ENCODE data around the gene GPER1. TPM values are rescaled to one million over a fixed set of nuclear protein-coding genes. Genes with fewer than 3 reads are reported as not detected.
A peak's percentile ranks its signal among the peaks of the same experiment; 100 is the strongest.

Gene GPER1
- total RNA-seq, 2 experiments from 2014 or later = 34.9 to 75.9 TPM

DNA sequence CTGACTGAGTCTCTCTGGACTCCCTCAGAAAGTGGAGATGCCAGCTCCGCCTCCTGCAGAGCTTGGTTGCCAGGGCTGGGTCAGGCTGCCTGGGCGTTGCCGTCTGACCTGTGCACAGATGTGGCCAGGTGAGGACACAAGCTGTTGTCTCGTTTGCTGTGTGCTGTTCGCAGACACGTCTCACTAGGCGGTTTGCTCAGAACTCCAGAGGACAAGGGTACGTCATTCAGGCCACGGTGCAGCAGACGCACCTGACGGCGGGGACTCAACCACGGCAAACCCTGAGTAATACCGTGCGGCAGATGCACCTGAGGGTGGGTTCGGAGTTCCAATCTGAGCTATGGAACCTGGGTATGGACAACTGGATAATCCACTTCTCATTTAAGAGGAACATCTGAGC is 11.7 kb downstream of the GPER1 start:
- Histone ChIP-seq H3K79me2 (ENCODE audit: insufficient read depth, low read depth, low read length) (no peaks in the 10 kb centered on the region), H3K36me3 (ENCODE audit: insufficient read depth, low read length) (peaks cover 17% of the 10 kb centered on the region), H3K27ac (ENCODE audit: low read depth, low read length, poor library complexity, severe bottlenecking) (peak overlapping the region; percentile 65), H3K9me3 (ENCODE audit: low read length) (no peaks in the 10 kb centered on the region), H3K4me2 (ENCODE audit: low read length) (peak overlapping the region; percentile 35; the same call in 1 of the 2 replicates), H3K4me1 (ENCODE audit: insufficient read depth, low read length, poor library complexity, severe bottlenecking) (peaks cover 30% of the 10 kb centered on the region), H3K9me2 (ENCODE audit: insufficient read depth, low read length) (no peaks in the 10 kb centered on the region), H4K20me1 (ENCODE audit: insufficient read depth, low read length) (no peaks in the 10 kb centered on the region), H3K4me3 (ENCODE audit: low read depth, low read length, poor library complexity, severe bottlenecking) (peak overlapping the region; percentile 34), H2AFZ (ENCODE audit: low read length) (no peak overlapping the region)
- BruUV-seq (replicated peaks) = no TSS peak
- POLR2A ChIA-PET = interaction anchor here (0.8 to 1.3 kb wide), 3 partner anchors 14 to 107 kb away, joined by 3 to 5 read pairs (median 3); no protein-coding TSS in a partner anchor
- CTCF ChIA-PET (ENCODE audit: unreplicated experiment) = interaction anchor here (0.6 kb wide), 1 partner anchor 126 kb away, joined by 3 read pairs; no protein-coding TSS in a partner anchor
- intact Hi-C loops (cut with micrococcal nuclease; ENCODE audit: unreplicated experiment) = no loop called here
- no peak for DNase-seq (ENCODE audit: low spot score)
- TF ChIP-seq, protein P1, sequence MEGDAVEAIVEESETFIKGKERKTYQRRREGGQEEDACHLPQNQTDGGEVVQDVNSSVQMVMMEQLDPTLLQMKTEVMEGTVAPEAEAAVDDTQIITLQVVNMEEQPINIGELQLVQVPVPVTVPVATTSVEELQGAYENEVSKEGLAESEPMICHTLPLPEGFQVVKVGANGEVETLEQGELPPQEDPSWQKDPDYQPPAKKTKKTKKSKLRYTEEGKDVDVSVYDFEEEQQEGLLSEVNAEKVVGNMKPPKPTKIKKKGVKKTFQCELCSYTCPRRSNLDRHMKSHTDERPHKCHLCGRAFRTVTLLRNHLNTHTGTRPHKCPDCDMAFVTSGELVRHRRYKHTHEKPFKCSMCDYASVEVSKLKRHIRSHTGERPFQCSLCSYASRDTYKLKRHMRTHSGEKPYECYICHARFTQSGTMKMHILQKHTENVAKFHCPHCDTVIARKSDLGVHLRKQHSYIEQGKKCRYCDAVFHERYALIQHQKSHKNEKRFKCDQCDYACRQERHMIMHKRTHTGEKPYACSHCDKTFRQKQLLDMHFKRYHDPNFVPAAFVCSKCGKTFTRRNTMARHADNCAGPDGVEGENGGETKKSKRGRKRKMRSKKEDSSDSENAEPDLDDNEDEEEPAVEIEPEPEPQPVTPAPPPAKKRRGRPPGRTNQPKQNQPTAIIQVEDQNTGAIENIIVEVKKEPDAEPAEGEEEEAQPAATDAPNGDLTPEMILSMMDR (conservative IDR thresholded peaks at IDR 0.05; ENCODE audit: low read length) = no peak
- no peak for TF ChIP-seq EZH2phosphoT487 (IDR thresholded peaks at IDR 0.05; ENCODE audit: borderline replicate concordance, low read depth, low read length)

DNA sequence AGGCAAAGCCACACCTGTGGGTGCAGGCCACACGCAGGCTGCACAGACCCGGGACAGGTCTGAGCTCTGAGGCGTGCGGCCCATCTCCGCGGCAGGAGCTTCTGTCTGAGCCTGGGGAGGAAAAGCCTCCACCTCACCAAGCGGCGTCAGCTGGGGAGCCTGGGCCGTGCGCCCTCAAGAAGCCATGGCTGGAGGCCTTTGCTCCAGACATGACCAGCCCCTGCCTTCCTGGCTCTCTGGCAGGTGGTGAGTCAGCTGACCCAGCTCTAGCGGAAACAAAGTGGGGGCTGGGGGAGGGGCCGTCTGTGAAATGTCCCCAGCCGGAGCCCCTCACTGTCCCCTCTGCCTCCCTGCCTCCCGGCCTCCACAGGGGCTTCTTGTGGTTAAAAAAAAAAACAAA is 12.5 kb downstream of the GPER1 start:
- H3K9me3 ChIP-seq (ENCODE audit: low read length) = no peaks in the 10 kb centered on the region
- no peak overlapping the region for H3K27ac ChIP-seq (ENCODE audit: low read depth, low read length, poor library complexity, severe bottlenecking)
- ChIA-PET CTCF (ENCODE audit: unreplicated experiment) (no interaction called here), POLR2A (interaction anchor here (1.3 kb wide), 1 partner anchor 15 kb away, joined by 5 read pairs; no protein-coding TSS in a partner anchor)
- BruUV-seq (replicated peaks) = no TSS peak
- no peaks in the 10 kb centered on the region for H4K20me1 ChIP-seq (ENCODE audit: insufficient read depth, low read length)
- no peak overlapping the region for H2AFZ ChIP-seq (ENCODE audit: low read length)
- peaks cover 12% of the 10 kb centered on the region for H3K36me3 ChIP-seq (ENCODE audit: insufficient read depth, low read length)
- H3K4me3 ChIP-seq (ENCODE audit: low read depth, low read length, poor library complexity, severe bottlenecking) = no peak overlapping the region
- no peaks in the 10 kb centered on the region for H3K9me2 ChIP-seq (ENCODE audit: insufficient read depth, low read length)
- H3K79me2 ChIP-seq (ENCODE audit: insufficient read depth, low read depth, low read length) = no peaks in the 10 kb centered on the region
- TF ChIP-seq, protein P1 (conservative IDR thresholded peaks at IDR 0.05; ENCODE audit: low read length) = no peak
- TF ChIP-seq EZH2phosphoT487 (IDR thresholded peaks at IDR 0.05; ENCODE audit: borderline replicate concordance, low read depth, low read length) = no peak
- peaks cover 36% of the 10 kb centered on the region for H3K4me1 ChIP-seq (ENCODE audit: insufficient read depth, low read length, poor library complexity, severe bottlenecking)
- no peak overlapping the region for H3K4me2 ChIP-seq (ENCODE audit: low read length)
- DNase-seq (ENCODE audit: low spot score) = no peak
- intact Hi-C loops (cut with micrococcal nuclease; ENCODE audit: unreplicated experiment) = no loop called here

DNA sequence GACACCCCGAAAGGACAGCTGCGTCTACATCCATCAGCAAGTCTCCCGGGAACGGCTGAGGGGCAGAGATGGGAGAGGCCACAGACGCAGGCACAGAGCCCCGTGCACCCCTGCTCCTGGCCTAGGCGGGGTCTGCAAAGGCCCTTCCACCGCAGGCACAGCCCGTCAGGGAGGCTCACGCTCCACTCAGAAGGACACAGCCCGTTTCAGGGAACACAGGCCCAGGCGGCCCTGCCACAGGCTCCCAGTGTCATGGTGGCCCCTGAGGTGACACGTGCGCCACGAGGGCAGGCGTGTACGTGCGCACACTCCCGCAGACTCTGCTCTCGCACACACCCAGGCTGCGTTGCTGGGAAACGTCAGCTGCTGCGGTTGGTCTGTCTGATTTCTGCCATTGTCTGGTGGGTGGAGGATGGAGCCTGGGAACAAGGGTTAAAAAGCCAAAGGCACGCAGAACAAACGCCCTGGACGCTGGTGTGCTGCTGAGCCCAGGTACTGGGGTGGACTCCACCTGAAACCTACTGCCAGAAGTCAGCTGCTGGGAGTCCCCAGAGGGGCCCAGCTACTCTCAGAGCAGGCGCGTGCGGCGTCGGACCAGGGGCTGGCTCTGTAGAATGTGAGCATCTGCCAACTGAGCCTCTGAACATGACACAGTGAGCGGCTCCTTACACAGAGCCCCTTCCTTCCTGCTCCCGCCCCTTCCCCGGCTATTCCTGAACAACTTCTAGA is 13.1 kb downstream of the GPER1 start:
- no peak overlapping the region for H3K27ac ChIP-seq (ENCODE audit: low read depth, low read length, poor library complexity, severe bottlenecking)
- no peaks in the 10 kb centered on the region for H4K20me1 ChIP-seq (ENCODE audit: insufficient read depth, low read length)
- H3K9me2 ChIP-seq (ENCODE audit: insufficient read depth, low read length) = no peaks in the 10 kb centered on the region
- peaks cover 37% of the 10 kb centered on the region for H3K4me1 ChIP-seq (ENCODE audit: insufficient read depth, low read length, poor library complexity, severe bottlenecking)
- no peak overlapping the region for H3K4me2 ChIP-seq (ENCODE audit: low read length)
- CTCF ChIA-PET (ENCODE audit: unreplicated experiment) = no interaction called here
- POLR2A ChIA-PET = no interaction called here
- TF ChIP-seq EZH2phosphoT487 (IDR thresholded peaks at IDR 0.05; ENCODE audit: borderline replicate concordance, low read depth, low read length) = no peak
- TF ChIP-seq, protein P1 (conservative IDR thresholded peaks at IDR 0.05; ENCODE audit: low read length) = no peak
- H3K4me3 ChIP-seq (ENCODE audit: low read depth, low read length, poor library complexity, severe bottlenecking) = no peak overlapping the region
- no TSS peak for BruUV-seq (replicated peaks)
- no peaks in the 10 kb centered on the region for H3K79me2 ChIP-seq (ENCODE audit: insufficient read depth, low read depth, low read length)
- H3K36me3 ChIP-seq (ENCODE audit: insufficient read depth, low read length) = peaks cover 12% of the 10 kb centered on the region
- no peak overlapping the region for H2AFZ ChIP-seq (ENCODE audit: low read length)
- H3K9me3 ChIP-seq (ENCODE audit: low read length) = no peaks in the 10 kb centered on the region
- intact Hi-C loops (cut with micrococcal nuclease; ENCODE audit: unreplicated experiment) = no loop called here
- no peak for DNase-seq (ENCODE audit: low spot score)

Data from OCI-LY7 (cell line).